ENCODE results near the gene REN.

The REN gene

GRCh38 chr1:204198348-204199340 lies 32.5 kb upstream of the REN start:
- POLR2A ChIA-PET, result no interaction called here
- no peaks in the 10 kb centered on the region for H3K27me3 ChIP-seq (replicated peaks in 2 of 5; ENCODE audit: control insufficient read depth in 4 of 5, insufficient read depth in 5 of 5, low read length in 4 of 5)
- 83% methylated on average over 10 of the region's 18 CpGs for WGBS (ENCODE audit: insufficient coverage)
- peaks cover 0 to 18% (median 10%) of the 10 kb centered on the region in 4 experiments for H3K4me1 ChIP-seq (ENCODE audit: control extremely low read depth in 1 of 4, control insufficient read depth in 4 of 4, insufficient read depth in 4 of 4, low read length in 3 of 4)
- H3K9me3 ChIP-seq (ENCODE audit: control extremely low read depth in 1 of 5, control insufficient read depth in 4 of 5, insufficient read depth in 2 of 5, low read depth in 1 of 5, low read length in 4 of 5), result no peaks in the 10 kb centered on the region
- H3K27ac ChIP-seq (ENCODE audit: insufficient read depth in 1 of 2, low read depth in 1 of 2, low read length in 2 of 2, poor library complexity in 1 of 2, severe bottlenecking in 2 of 2), result no peak overlapping the region
- H3K36me3 ChIP-seq (ENCODE audit: control insufficient read depth in 4 of 4, insufficient read depth in 4 of 4, low read length in 3 of 4), result no peaks in the 10 kb centered on the region
- no peak overlapping the region for H3K4me3 ChIP-seq (ENCODE audit: control insufficient read depth in 1 of 7, extremely low read depth in 1 of 7, insufficient read depth in 4 of 7, low read depth in 2 of 7, low read length in 6 of 7)
- DNase-seq, result peak in 2 of 3 donors; percentile 31 to 41
- CTCF ChIA-PET, result interaction anchor here (0.9 to 4.7 kb wide), 13 partner anchors 8 to 170 kb away, joined by 3 to 79 read pairs (median 4); partner anchors contain the start of genes PLEKHA6 and REN

- Histone ChIP-seq H3K27me3 (replicated peaks in 2 of 5; ENCODE audit: control insufficient read depth in 4 of 5, insufficient read depth in 5 of 5, low read length in 4 of 5) (no peaks in the 10 kb centered on the region), H3K27ac (ENCODE audit: insufficient read depth in 1 of 2, low read depth in 1 of 2, low read length in 2 of 2, poor library complexity in 1 of 2, severe bottlenecking in 2 of 2) (no peak overlapping the region), H3K4me3 (ENCODE audit: control insufficient read depth in 1 of 7, extremely low read depth in 1 of 7, insufficient read depth in 4 of 7, low read depth in 2 of 7, low read length in 6 of 7) (no peak overlapping the region), H3K36me3 (ENCODE audit: control insufficient read depth in 4 of 4, insufficient read depth in 4 of 4, low read length in 3 of 4) (no peaks in the 10 kb centered on the region), H3K4me1 (ENCODE audit: control extremely low read depth in 1 of 4, control insufficient read depth in 4 of 4, insufficient read depth in 4 of 4, low read length in 3 of 4) (peaks cover 0 to 18% (median 10%) of the 10 kb centered on the region in 4 experiments), H3K9me3 (ENCODE audit: control extremely low read depth in 1 of 5, control insufficient read depth in 4 of 5, insufficient read depth in 2 of 5, low read depth in 1 of 5, low read length in 4 of 5) (no peaks in the 10 kb centered on the region)
- WGBS (ENCODE audit: insufficient coverage), result 90% methylated on average over 5 of the region's 5 CpGs
- ChIA-PET POLR2A (no interaction called here), CTCF (interaction anchor here (2.8 to 4.7 kb wide), 2 partner anchors 10 to 34 kb away, joined by 26 to 79 read pairs; partner anchors contain the start of gene REN)
- DNase-seq, result no peak
Observed at GRCh38 chr1:204197068-204197467, 30.9 kb upstream of the REN start.

- DNase-seq, result no peak
- Histone ChIP-seq H3K4me1 (ENCODE audit: control extremely low read depth in 1 of 4, control insufficient read depth in 4 of 4, insufficient read depth in 4 of 4, low read length in 3 of 4) (peaks cover 0 to 23% (median 11%) of the 10 kb centered on the region in 4 experiments), H3K9me3 (ENCODE audit: control extremely low read depth in 1 of 5, control insufficient read depth in 4 of 5, insufficient read depth in 2 of 5, low read depth in 1 of 5, low read length in 4 of 5) (no peaks in the 10 kb centered on the region), H3K27me3 (replicated peaks in 2 of 5; ENCODE audit: control insufficient read depth in 4 of 5, insufficient read depth in 5 of 5, low read length in 4 of 5) (no peaks in the 10 kb centered on the region), H3K36me3 (ENCODE audit: control insufficient read depth in 4 of 4, insufficient read depth in 4 of 4, low read length in 3 of 4) (no peaks in the 10 kb centered on the region), H3K4me3 (ENCODE audit: control insufficient read depth in 1 of 7, extremely low read depth in 1 of 7, insufficient read depth in 4 of 7, low read depth in 2 of 7, low read length in 6 of 7) (no peak within 1 kb of the TSS), H3K27ac (ENCODE audit: insufficient read depth in 1 of 2, low read depth in 1 of 2, low read length in 2 of 2, poor library complexity in 1 of 2, severe bottlenecking in 2 of 2) (no peak within 1 kb of the TSS)
- WGBS (ENCODE audit: insufficient coverage), result 93% methylated on average over 12 of the region's 18 CpGs
- POLR2A ChIA-PET, result no interaction called here
- CTCF ChIA-PET, result interaction anchor here (4.7 kb wide), 1 partner anchor 33 kb away, joined by 79 read pairs; the partner anchor contains the start of gene REN
Observed at GRCh38 chr1:204196068-204196795, 30.1 kb upstream of the REN start, which contains the start of gene KISS1. Gene KISS1, minus strand, starts transcription at chr1:204196491. Its CDS starts 3,615 bp downstream, at chr1:204192876.

GRCh38 chr1:204194771-204195170 lies 28.6 kb upstream of the REN start:
- Histone ChIP-seq H3K9me3 (ENCODE audit: control extremely low read depth in 1 of 5, control insufficient read depth in 4 of 5, insufficient read depth in 2 of 5, low read depth in 1 of 5, low read length in 4 of 5) (no peaks in the 10 kb centered on the region), H3K4me1 (ENCODE audit: control extremely low read depth in 1 of 4, control insufficient read depth in 4 of 4, insufficient read depth in 4 of 4, low read length in 3 of 4) (peaks cover 5 to 35% (median 22%) of the 10 kb centered on the region in 4 experiments), H3K27me3 (replicated peaks in 2 of 5; ENCODE audit: control insufficient read depth in 4 of 5, insufficient read depth in 5 of 5, low read length in 4 of 5) (no peaks in the 10 kb centered on the region), H3K4me3 (ENCODE audit: control insufficient read depth in 1 of 7, extremely low read depth in 1 of 7, insufficient read depth in 4 of 7, low read depth in 2 of 7, low read length in 6 of 7) (no peak overlapping the region), H3K36me3 (ENCODE audit: control insufficient read depth in 4 of 4, insufficient read depth in 4 of 4, low read length in 3 of 4) (no peaks in the 10 kb centered on the region), H3K27ac (ENCODE audit: insufficient read depth in 1 of 2, low read depth in 1 of 2, low read length in 2 of 2, poor library complexity in 1 of 2, severe bottlenecking in 2 of 2) (no peak overlapping the region)
- WGBS (ENCODE audit: insufficient coverage), result 13% methylated on average over 2 of the region's 7 CpGs
- POLR2A ChIA-PET, result interaction anchor here (0.7 kb wide), 1 partner anchor 33 kb away, joined by 5 read pairs; no protein-coding TSS in a partner anchor
- peak in 2 of 3 donors; percentile 28 to 46 for DNase-seq
- CTCF ChIA-PET, result interaction anchor here (0.8 to 11.4 kb wide), 6 partner anchors 12 to 168 kb away, joined by 3 to 180 read pairs (median 4); partner anchors contain the start of genes GOLT1A and REN

GRCh38 chr1:204194080-204194479 lies 27.9 kb upstream of the REN start:
- no CpG with 5 or more reads among the region's 2 CpGs for WGBS (ENCODE audit: insufficient coverage)
- Histone ChIP-seq H3K27me3 (replicated peaks in 2 of 5; ENCODE audit: control insufficient read depth in 4 of 5, insufficient read depth in 5 of 5, low read length in 4 of 5) (no peaks in the 10 kb centered on the region), H3K27ac (ENCODE audit: insufficient read depth in 1 of 2, low read depth in 1 of 2, low read length in 2 of 2, poor library complexity in 1 of 2, severe bottlenecking in 2 of 2) (no peak overlapping the region), H3K4me1 (ENCODE audit: control extremely low read depth in 1 of 4, control insufficient read depth in 4 of 4, insufficient read depth in 4 of 4, low read length in 3 of 4) (peaks cover 6 to 42% (median 28%) of the 10 kb centered on the region in 4 experiments), H3K9me3 (ENCODE audit: control extremely low read depth in 1 of 5, control insufficient read depth in 4 of 5, insufficient read depth in 2 of 5, low read depth in 1 of 5, low read length in 4 of 5) (no peaks in the 10 kb centered on the region), H3K36me3 (ENCODE audit: control insufficient read depth in 4 of 4, insufficient read depth in 4 of 4, low read length in 3 of 4) (no peaks in the 10 kb centered on the region), H3K4me3 (ENCODE audit: control insufficient read depth in 1 of 7, extremely low read depth in 1 of 7, insufficient read depth in 4 of 7, low read depth in 2 of 7, low read length in 6 of 7) (no peak overlapping the region)
- CTCF ChIA-PET, result interaction anchor here (1.0 to 11.4 kb wide), 5 partner anchors 12 to 168 kb away, joined by 3 to 180 read pairs (median 4); partner anchors contain the start of gene REN
- POLR2A ChIA-PET, result no interaction called here
- DNase-seq, result no peak

GRCh38 chr1:204192589-204193352 lies 26.6 kb upstream of the REN start:
- ChIA-PET POLR2A (no interaction called here), CTCF (interaction anchor here (1.0 to 11.4 kb wide), 4 partner anchors 13 to 28 kb away, joined by 3 to 180 read pairs (median 24); partner anchors contain the start of genes GOLT1A and REN)
- DNase-seq, result no peak
- Histone ChIP-seq H3K4me3 (ENCODE audit: control insufficient read depth in 1 of 7, extremely low read depth in 1 of 7, insufficient read depth in 4 of 7, low read depth in 2 of 7, low read length in 6 of 7) (no peak overlapping the region), H3K27ac (ENCODE audit: insufficient read depth in 1 of 2, low read depth in 1 of 2, low read length in 2 of 2, poor library complexity in 1 of 2, severe bottlenecking in 2 of 2) (no peak overlapping the region), H3K4me1 (ENCODE audit: control extremely low read depth in 1 of 4, control insufficient read depth in 4 of 4, insufficient read depth in 4 of 4, low read length in 3 of 4) (peaks cover 6 to 50% (median 32%) of the 10 kb centered on the region in 4 experiments), H3K27me3 (replicated peaks in 2 of 5; ENCODE audit: control insufficient read depth in 4 of 5, insufficient read depth in 5 of 5, low read length in 4 of 5) (no peaks in the 10 kb centered on the region), H3K36me3 (ENCODE audit: control insufficient read depth in 4 of 4, insufficient read depth in 4 of 4, low read length in 3 of 4) (no peaks in the 10 kb centered on the region), H3K9me3 (ENCODE audit: control extremely low read depth in 1 of 5, control insufficient read depth in 4 of 5, insufficient read depth in 2 of 5, low read depth in 1 of 5, low read length in 4 of 5) (no peaks in the 10 kb centered on the region)
- 100% methylated on average over 2 of the region's 3 CpGs for WGBS (ENCODE audit: insufficient coverage)

Measured in common myeloid progenitor, CD34-positive (primary cell).